Measurements from ENCODE around the gene SDHA.
"Not testable (repeated sequence)": the region's sequence is repeated elsewhere in the genome, so short reads cannot be mapped to it uniquely, and the experiment has no call there.

Gene SDHA

GRCh38 chr5:303741-304140 is 85.6 kb downstream of the SDHA start:
- DNase-seq, result not testable (repeated sequence)

GRCh38 chr5:305050-305449 is 86.9 kb downstream of the SDHA start:
- no peak for DNase-seq

GRCh38 chr5:305459-305858 is 87.3 kb downstream of the SDHA start:
- DNase-seq, result no peak

- no peak for DNase-seq
These were observed 88.1 kb downstream of the SDHA start for GRCh38 chr5:306011-306805.

Data from activated CD4-positive, alpha-beta T cell treated with anti-CD3 and anti-CD28 coated beads, Interleukin-2, amount 50 U/mL, for 4 hours (primary cell).